HG02943 (cell line): Measurements from ENCODE around the gene TCF4.

Experiments
- ATAC-seq: cut with Tn5 transposase; IDR thresholded peaks from one replicate; pipeline ENCODE4 v1.9.1; 2021; ENCODE audit warnings: mild to moderate bottlenecking, low read depth, moderate library complexity; ENCODE audit not compliant: unreplicated experiment

The TCF4 gene

GRCh38 chr18:55587418-55588110 lies 428 bp downstream of the TCF4 start:
- no peak for ATAC-seq

DNA sequence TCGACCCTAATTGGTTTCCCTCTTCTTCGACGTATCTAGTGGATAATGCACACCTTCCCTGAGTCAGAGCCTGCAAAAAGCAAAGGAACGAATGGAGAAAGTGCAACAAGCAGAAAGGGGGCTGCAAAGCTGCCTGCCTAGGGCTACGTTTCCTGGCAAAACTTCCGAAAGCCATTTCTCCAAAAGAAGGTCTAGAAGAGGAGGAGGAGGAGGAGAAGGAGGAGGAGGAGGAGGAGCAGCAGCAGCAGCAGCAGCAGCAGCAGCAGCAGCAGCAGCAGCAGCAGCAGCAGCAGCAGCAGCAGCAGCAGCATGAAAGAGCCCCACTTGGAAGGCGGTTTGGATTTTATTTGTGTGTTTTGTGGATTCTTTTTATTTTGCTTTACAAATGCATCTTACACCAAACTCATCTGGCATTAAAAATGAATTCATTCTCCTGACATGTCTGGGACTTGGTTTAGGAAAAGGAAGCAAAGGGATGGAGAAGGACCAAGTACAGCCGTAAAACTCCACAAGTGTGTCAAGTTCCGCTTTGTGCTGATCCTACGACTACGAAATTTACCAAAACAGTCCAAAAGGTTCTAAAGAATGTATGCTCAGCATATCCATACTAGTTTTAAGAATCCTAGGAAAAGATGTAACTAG lies 2.0 kb downstream of the TCF4 start:
- ATAC-seq: no peak

GRCh38 chr18:55585065-55585919 lies 2.7 kb downstream of the TCF4 start:
- ATAC-seq: no peak

GRCh38 chr18:55584201-55584600 lies 3.8 kb downstream of the TCF4 start:
- no peak for ATAC-seq

DNA sequence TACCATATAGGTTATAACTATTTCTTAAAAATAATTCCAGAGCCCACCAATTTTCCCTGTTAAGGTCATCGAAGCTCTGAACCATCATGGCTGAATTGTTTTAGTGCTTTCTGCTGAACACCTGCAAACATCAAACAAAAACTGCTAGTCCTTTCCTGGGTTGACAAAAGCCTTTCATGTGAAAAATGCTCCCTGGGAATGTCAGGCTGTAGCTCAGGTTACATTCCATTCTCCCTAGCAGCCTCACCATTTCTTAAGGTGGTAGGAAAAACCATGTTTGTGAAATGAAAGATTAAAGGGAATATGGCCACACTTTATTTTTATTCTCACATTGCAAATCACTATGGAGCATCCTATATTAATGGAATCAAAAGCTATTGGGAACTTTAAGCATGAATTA lies 5.7 kb downstream of the TCF4 start:
- ATAC-seq: no peak

DNA sequence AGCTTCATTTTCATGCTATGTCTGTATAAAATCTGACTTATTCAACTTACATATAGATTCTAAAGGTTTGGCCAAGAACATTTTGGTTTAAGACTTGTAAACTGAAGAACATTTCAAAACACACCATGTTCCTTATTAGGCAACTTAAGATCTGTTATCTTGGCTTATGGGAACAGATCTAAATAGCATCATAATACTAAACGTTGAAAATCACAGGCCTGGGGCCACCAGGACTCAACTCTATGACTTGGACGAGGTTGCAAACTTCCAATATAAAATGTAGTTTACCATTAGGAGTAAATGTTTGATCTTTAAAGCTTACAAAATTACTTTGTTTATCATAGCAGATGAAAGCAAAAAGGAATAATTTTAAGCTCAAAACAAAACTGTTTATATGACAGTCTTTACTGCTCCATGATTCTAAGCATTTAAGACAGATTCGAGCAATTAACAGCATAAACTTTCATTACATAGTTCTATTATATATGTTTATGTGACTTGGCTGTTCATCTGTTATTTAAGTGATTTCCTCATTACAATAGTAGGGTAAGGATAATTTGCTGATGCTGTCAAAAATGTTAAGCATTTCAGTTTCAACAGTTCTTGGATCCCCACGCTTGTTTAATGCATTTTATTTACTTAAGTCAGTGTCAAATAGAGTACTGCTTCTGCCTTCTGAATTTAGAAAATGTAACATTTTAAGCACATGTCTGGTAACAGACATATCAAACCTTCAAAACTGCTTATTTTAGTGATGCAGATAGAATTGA lies 8.3 kb downstream of the TCF4 start:
- no peak for ATAC-seq

DNA sequence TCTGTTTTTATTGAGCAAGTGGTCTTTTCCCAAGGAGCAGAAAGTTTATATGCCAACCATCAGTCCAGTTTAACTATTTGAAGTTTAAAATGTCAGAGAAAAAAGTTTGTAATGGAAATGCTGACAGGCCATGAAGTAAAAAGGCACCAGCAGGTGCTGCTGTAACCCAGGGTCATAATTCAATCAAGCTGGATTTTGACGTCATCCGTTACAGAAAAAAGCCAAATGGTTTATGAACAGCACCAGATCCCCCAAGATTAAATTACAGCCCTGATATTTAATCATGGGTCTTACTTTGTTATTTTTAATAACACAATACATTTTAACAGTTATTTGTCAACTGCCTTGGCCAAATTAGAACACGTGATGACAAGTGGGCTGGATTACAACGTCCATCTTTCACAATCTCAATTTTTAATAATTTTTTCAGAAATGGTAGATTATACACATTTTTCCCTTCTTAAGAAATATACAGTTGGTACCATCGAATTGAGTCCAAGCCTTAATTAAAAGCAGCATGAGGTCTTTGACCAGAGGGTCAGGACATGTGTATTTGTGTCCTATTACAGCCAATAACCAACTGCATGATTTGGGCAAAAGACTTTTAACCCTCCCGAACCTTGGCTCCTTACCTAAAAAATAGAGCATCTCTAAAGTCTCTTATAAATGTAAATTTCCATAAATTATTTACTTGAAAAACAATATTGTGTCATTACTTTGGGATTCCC lies 10.0 kb downstream of the TCF4 start:
- ATAC-seq: no peak

DNA sequence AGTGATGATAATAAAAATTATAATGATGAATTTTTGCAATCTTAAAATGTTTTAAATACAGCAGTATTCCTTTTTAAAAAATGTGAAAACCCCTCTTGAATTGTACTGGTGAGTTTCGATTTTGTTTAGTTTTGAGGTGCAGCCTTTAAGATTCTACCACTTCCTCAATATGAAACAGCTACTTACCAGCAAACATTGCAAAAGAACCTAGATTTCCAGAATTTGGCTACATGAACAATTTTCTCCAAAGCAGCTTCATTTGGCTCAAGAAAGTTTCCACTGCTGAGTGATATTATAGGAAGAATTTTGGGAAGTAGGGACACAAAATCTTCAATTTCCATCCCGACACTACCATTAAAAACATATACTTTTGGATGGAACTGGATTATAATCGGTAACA lies 12.0 kb downstream of the TCF4 start:
- ATAC-seq: no peak

DNA sequence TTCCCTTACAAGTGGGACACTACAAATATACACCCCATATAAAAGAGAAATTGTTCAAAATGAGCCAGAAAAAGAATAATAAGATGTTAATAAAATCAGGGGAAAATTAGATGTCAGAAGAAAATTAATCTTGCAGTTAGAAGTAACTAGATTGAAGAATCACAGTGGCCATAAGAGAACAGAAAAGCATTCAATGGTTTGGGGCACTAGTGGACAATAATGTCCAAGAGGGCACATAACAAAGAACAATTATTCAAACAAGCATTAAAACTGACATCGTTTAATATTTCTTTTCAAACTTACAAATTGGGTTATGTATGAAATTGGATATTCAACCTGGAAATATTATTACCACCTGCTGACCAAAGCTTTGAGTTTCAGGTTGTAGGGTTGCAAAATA lies 12.9 kb downstream of the TCF4 start:
- no peak for ATAC-seq

DNA sequence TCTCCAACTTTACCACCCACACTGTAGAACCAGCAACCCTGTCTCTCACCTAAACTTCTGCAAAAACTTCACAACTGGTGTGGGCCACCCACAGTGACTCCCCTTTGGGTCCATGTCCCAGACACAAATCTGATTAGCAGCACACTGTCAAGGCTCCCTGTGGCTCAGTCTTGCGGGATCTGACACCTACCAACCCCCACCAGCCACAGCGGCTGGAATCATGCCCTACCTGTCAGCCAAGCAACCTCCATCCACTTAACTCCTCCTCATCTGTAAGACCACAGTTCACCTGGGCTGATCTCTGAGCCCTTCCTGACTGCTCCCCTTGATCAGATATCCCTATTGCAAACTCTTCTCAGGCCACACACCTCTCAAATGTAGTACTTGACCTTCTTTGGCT lies 14.6 kb downstream of the TCF4 start:
- no peak for ATAC-seq

- no peak for ATAC-seq
Observed at GRCh38 chr18:55570966-55571365, 17.0 kb downstream of the TCF4 start.

DNA sequence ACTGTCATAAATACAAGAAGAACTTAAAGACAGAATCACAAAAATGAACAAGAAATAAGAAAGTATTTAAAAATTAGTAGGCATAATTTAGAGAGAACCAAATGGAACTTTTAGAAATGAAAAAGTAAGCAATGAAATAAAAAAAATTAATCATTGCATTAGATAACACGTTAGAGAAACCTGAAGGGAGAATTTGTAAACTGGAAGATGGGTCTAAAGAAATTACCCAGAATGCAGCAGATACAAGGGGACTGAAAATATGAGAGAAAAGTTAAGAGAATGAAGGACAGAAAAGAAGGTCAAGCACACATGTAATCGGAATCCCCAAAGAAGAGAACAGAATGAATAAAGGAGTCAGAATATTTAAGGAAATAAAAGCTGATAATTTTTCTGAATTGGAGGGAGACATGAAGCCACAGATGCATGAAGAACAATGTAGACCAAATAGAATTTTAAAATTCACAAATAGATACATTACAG lies 21.5 kb downstream of the TCF4 start:
- ATAC-seq: no peak

GRCh38 chr18:55559739-55560138 lies 28.3 kb downstream of the TCF4 start:
- no peak for ATAC-seq

GRCh38 chr18:55557211-55557610 lies 30.8 kb downstream of the TCF4 start:
- no peak for ATAC-seq

DNA sequence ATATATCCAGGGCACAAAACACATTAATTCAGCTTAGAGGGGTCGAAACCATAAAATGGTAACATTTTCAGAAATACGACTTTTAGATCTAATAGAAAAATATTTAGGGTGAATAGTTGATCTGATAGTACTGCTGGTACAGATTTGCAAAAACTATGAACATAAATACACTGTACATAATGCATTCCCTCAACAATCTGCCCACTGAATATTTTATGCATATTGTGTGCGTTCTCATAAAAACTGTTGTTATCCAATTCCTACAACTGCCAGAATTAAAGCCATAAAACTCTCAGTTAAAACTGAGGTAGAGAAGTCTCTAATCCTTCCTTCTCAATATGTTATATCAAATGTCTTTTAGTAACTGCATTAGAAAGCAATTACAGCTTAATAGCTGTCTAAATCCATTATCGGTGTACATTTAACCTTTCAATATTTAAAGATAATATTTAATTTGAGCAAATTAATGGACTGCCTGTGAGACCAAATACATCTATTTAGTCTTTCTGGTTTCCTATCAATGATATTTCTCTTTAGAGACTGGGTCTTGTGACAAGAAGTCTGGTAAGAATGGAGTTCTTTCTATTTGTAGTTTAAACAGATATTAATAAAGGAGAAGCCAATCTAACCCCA lies 32.5 kb downstream of the TCF4 start:
- no peak for ATAC-seq

GRCh38 chr18:55552526-55553189 lies 35.3 kb downstream of the TCF4 start:
- no peak for ATAC-seq

DNA sequence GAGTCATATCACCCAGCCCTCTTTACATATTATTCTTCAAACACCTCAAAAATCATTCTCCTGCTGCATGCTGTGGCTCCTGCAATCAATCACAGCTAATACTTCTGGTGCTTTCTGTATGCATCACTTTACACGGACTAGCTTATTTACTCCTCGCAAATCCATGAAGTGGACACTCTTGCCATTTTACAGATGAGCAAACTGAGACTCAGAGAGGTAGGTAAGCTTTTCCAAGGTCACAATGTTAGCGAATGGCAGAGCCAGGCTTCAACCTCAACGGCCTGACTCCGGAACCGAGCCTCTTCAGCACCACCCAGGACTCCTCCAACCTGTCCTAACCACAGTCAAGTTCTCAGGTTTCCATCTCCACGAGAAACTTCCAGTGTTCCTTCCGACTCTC lies 36.8 kb downstream of the TCF4 start:
- no peak for ATAC-seq

- no peak for ATAC-seq
Observed at GRCh38 chr18:55550471-55550870, 37.5 kb downstream of the TCF4 start.

DNA sequence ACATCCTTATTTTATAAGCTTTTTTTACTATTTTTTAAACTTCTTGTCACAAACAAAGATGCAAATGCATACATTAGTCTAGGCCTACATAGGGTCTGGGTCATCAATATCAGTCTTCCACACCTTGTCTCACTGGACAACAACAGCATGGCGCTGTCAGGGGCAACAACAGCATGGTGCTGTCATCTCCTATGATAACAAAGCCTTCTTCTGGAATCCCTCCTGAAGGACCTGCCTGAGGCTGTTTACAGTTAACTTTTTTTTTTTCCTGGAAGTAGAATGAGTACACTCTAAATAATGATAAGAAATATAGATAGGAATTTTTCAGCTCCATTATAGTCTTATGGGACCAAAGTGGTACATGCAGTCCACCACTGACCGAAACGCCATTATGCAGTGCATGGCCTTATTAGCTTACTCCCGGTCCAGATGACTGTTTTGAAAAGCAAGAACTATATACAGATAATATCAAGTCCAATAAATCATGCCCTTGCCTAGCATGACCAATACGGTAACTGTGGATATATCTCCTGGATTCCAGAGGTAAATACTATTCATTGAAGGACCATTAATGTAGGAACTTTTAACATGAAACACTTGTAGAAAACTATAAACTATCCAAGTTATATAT lies 38.4 kb downstream of the TCF4 start:
- ATAC-seq: no peak
